ENCODE measurements around the gene TNFRSF1B. TPM values are rescaled to one million over a fixed set of nuclear protein-coding genes. Genes with fewer than 3 reads are reported as not detected.
A peak's percentile ranks its signal among the peaks of the same experiment; 100 is the strongest.

TNFRSF1B gene
- polyA plus RNA-seq, 2 donors, result 1.8 to 3.4 TPM

DNA sequence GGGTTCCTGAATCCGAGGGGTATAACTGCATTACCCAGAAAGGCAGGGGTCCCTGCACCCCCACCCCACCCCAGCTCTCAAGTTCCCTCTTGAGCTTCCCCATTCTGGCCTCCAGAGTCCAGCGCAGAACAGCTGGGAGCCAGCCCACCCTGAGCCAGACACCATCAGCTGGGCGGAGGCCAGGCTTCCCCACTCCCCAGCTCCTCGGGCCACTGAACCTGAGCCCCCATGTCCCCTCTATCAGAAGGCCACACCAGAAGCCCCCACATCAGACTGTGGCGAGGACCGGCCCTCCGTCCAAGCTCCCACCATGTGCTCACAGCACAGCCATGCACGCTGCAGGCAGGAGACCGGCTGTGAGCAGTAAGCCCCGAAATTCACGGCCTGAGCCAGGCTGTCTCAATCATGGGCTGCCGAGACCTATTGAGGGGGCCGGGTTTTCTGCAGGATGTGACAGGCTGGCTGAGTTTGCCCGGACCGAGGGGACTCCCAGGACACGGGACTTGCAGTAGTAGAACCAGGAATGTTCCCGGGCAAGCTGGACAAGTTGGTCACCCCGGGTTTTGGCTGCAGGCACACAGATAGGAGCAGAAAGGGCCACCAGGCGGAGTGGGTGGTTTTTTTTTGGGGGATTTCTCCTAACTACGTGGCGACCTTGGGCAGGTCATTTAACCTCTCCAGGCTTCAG lies 25.5 kb upstream of the TNFRSF1B start:
- H3K9me3 ChIP-seq (ENCODE audit: control insufficient read depth in 2 of 2, insufficient read depth in 1 of 2, low read depth in 1 of 2, low read length in 1 of 2), result no peaks in the 10 kb centered on the region
- H3K27ac ChIP-seq (ENCODE audit: low read depth in 2 of 2, low read length in 1 of 2), result no peak overlapping the region
- H3K36me3 ChIP-seq (ENCODE audit: control insufficient read depth in 2 of 2, insufficient read depth in 2 of 2, low read length in 1 of 2), result no peaks in the 10 kb centered on the region
- 72 to 80% methylated on average over 21 of the region's 21 CpGs for WGBS, 2 donors
- H3K27me3 ChIP-seq (ENCODE audit: control insufficient read depth in 1 of 2, insufficient read depth in 2 of 2, low read length in 2 of 2), result no peaks in the 10 kb centered on the region
- peaks cover 0 to 11% of the 10 kb centered on the region in 2 donors for H3K4me1 ChIP-seq (ENCODE audit: control insufficient read depth in 2 of 2, insufficient read depth in 2 of 2, low read length in 1 of 2)
- no peak overlapping the region for H3K4me3 ChIP-seq (ENCODE audit: low read depth in 1 of 2, low read length in 2 of 2)

DNA sequence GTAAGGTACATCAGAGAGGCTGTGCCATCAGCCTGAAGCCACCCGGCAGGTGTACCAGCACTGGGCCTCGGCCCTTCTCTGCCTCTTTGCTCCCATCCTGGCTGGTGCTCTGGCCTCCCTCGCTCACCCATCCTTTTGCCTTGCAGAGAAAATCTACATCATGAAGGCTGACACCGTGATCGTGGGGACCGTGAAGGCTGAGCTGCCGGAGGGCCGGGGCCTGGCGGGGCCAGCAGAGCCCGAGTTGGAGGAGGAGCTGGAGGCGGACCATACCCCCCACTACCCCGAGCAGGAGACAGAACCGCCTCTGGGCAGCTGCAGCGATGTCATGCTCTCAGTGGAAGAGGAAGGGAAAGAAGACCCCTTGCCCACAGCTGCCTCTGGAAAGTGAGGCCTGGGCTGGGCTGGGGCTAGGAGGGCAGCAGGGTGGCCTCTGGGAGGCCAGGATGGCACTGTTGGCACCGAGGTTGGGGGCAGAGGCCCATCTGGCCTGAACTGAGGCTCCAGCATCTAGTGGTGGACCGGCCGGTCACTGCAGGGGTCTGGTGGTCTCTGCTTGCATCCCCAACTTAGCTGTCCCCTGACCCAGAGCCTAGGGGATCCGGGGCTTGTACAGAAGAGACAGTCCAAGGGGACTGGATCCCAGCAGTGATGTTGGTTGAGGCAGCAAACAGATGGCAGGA lies 24.5 kb upstream of the TNFRSF1B start:
- no peak overlapping the region for H3K27ac ChIP-seq (ENCODE audit: low read depth in 2 of 2, low read length in 1 of 2)
- peaks cover 0 to 11% of the 10 kb centered on the region in 2 donors for H3K4me1 ChIP-seq (ENCODE audit: control insufficient read depth in 2 of 2, insufficient read depth in 2 of 2, low read length in 1 of 2)
- 91 to 93% methylated on average over 18 of the region's 18 CpGs for WGBS, 2 donors
- H3K9me3 ChIP-seq (ENCODE audit: control insufficient read depth in 2 of 2, insufficient read depth in 1 of 2, low read depth in 1 of 2, low read length in 1 of 2), result no peaks in the 10 kb centered on the region
- no peaks in the 10 kb centered on the region for H3K36me3 ChIP-seq (ENCODE audit: control insufficient read depth in 2 of 2, insufficient read depth in 2 of 2, low read length in 1 of 2)
- H3K27me3 ChIP-seq (ENCODE audit: control insufficient read depth in 1 of 2, insufficient read depth in 2 of 2, low read length in 2 of 2), result no peaks in the 10 kb centered on the region
- H3K4me3 ChIP-seq (ENCODE audit: low read depth in 1 of 2, low read length in 2 of 2), result no peak overlapping the region

DNA sequence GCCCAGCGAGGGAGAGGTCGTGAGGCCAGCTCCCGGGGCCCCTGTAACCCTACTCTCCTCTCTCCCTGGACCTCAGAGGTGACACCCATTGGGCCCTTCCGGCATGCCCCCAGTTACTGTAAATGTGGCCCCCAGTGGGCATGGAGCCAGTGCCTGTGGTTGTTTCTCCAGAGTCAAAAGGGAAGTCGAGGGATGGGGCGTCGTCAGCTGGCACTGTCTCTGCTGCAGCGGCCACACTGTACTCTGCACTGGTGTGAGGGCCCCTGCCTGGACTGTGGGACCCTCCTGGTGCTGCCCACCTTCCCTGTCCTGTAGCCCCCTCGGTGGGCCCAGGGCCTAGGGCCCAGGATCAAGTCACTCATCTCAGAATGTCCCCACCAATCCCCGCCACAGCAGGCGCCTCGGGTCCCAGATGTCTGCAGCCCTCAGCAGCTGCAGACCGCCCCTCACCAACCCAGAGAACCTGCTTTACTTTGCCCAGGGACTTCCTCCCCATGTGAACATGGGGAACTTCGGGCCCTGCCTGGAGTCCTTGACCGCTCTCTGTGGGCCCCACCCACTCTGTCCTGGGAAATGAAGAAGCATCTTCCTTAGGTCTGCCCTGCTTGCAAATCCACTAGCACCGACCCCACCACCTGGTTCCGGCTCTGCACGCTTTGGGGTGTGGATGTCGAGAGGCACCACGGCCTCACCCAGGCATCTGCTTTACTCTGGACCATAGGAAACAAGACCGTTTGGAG lies 23.7 kb upstream of the TNFRSF1B start:
- no peaks in the 10 kb centered on the region for H3K27me3 ChIP-seq (ENCODE audit: control insufficient read depth in 1 of 2, insufficient read depth in 2 of 2, low read length in 2 of 2)
- WGBS, 2 donors, result 81 to 82% methylated on average over 20 to 21 of the region's 21 CpGs
- H3K27ac ChIP-seq (ENCODE audit: low read depth in 2 of 2, low read length in 1 of 2), result peak overlapping the region; percentile 34 to 60
- H3K36me3 ChIP-seq (ENCODE audit: control insufficient read depth in 2 of 2, insufficient read depth in 2 of 2, low read length in 1 of 2), result no peaks in the 10 kb centered on the region
- H3K9me3 ChIP-seq (ENCODE audit: control insufficient read depth in 2 of 2, insufficient read depth in 1 of 2, low read depth in 1 of 2, low read length in 1 of 2), result no peaks in the 10 kb centered on the region
- peaks cover 0 to 11% of the 10 kb centered on the region in 2 donors for H3K4me1 ChIP-seq (ENCODE audit: control insufficient read depth in 2 of 2, insufficient read depth in 2 of 2, low read length in 1 of 2)
- no peak overlapping the region for H3K4me3 ChIP-seq (ENCODE audit: low read depth in 1 of 2, low read length in 2 of 2)

DNA sequence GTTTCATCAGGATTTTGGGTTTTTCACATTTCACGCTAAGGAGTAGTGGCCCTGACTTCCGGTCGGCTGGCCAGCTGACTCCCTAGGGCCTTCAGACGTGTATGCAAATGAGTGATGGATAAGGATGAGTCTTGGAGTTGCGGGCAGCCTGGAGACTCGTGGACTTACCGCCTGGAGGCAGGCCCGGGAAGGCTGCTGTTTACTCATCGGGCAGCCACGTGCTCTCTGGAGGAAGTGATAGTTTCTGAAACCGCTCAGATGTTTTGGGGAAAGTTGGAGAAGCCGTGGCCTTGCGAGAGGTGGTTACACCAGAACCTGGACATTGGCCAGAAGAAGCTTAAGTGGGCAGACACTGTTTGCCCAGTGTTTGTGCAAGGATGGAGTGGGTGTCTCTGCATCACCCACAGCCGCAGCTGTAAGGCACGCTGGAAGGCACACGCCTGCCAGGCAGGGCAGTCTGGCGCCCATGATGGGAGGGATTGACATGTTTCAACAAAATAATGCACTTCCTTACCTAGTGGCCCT lies 23.1 kb upstream of the TNFRSF1B start:
- Histone ChIP-seq H3K27me3 (ENCODE audit: control insufficient read depth in 1 of 2, insufficient read depth in 2 of 2, low read length in 2 of 2) (no peaks in the 10 kb centered on the region), H3K4me3 (ENCODE audit: low read depth in 1 of 2, low read length in 2 of 2) (no peak overlapping the region), H3K36me3 (ENCODE audit: control insufficient read depth in 2 of 2, insufficient read depth in 2 of 2, low read length in 1 of 2) (no peaks in the 10 kb centered on the region), H3K9me3 (ENCODE audit: control insufficient read depth in 2 of 2, insufficient read depth in 1 of 2, low read depth in 1 of 2, low read length in 1 of 2) (no peaks in the 10 kb centered on the region), H3K4me1 (ENCODE audit: control insufficient read depth in 2 of 2, insufficient read depth in 2 of 2, low read length in 1 of 2) (peaks cover 0 to 11% of the 10 kb centered on the region in 2 donors), H3K27ac (ENCODE audit: low read depth in 2 of 2, low read length in 1 of 2) (peak overlapping the region; percentile 44 to 60)
- WGBS, 2 donors, result 17 to 23% methylated on average over 17 of the region's 17 CpGs

DNA sequence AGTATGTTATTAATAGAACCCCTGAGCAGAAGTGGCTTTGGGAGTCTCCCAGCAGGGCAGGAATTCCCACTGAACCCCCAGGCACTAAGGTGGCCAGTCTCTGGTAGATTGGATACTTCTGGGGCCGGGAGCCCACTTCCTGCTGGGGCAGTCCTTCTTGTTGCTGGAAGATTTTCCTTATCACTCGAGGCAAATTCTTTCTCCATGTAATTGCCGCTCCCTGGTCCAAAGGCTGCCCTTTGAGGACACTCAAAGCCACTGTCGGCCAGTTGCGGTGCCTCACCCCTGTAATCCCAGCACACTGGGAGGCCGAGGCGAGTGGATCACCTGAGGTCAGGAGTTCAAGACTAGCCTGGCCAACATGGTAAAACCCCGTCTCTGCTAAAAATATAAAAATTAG lies 22.6 kb upstream of the TNFRSF1B start:
- H3K36me3 ChIP-seq (ENCODE audit: control insufficient read depth in 2 of 2, insufficient read depth in 2 of 2, low read length in 1 of 2), result no peaks in the 10 kb centered on the region
- no peaks in the 10 kb centered on the region for H3K9me3 ChIP-seq (ENCODE audit: control insufficient read depth in 2 of 2, insufficient read depth in 1 of 2, low read depth in 1 of 2, low read length in 1 of 2)
- no peak overlapping the region for H3K27ac ChIP-seq (ENCODE audit: low read depth in 2 of 2, low read length in 1 of 2)
- 74 to 78% methylated on average over 8 of the region's 8 CpGs for WGBS, 2 donors
- H3K4me1 ChIP-seq (ENCODE audit: control insufficient read depth in 2 of 2, insufficient read depth in 2 of 2, low read length in 1 of 2), result peaks cover 2 to 13% of the 10 kb centered on the region in 2 donors
- no peak overlapping the region for H3K4me3 ChIP-seq (ENCODE audit: low read depth in 1 of 2, low read length in 2 of 2)
- H3K27me3 ChIP-seq (ENCODE audit: control insufficient read depth in 1 of 2, insufficient read depth in 2 of 2, low read length in 2 of 2), result no peaks in the 10 kb centered on the region

DNA sequence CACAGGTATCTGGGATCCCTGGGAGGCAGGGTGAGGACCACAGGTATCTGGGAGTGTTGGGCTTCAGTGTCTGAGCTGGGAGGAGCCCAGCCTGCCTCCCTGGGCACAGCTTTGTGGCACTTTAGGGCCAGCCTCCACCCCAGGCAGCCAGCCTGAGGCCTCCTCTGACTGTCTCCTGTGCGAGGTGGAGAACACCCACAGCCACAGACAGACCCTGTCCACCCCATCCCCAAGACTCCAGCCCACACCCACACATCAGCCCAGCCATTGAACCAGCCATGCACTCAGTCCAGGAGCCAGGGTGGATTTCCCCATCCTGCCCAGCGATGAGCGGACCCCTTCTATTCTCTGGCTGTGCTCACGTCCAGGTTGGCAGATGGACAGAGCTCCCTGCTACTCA lies 21.8 kb upstream of the TNFRSF1B start:
- 95 to 98% methylated on average over 4 of the region's 4 CpGs for WGBS, 2 donors
- Histone ChIP-seq H3K4me3 (ENCODE audit: low read depth in 1 of 2, low read length in 2 of 2) (no peak overlapping the region), H3K4me1 (ENCODE audit: control insufficient read depth in 2 of 2, insufficient read depth in 2 of 2, low read length in 1 of 2) (peaks cover 2 to 13% of the 10 kb centered on the region in 2 donors), H3K27me3 (ENCODE audit: control insufficient read depth in 1 of 2, insufficient read depth in 2 of 2, low read length in 2 of 2) (no peaks in the 10 kb centered on the region), H3K9me3 (ENCODE audit: control insufficient read depth in 2 of 2, insufficient read depth in 1 of 2, low read depth in 1 of 2, low read length in 1 of 2) (peaks cover 0 to 4% of the 10 kb centered on the region in 2 donors), H3K27ac (ENCODE audit: low read depth in 2 of 2, low read length in 1 of 2) (no peak overlapping the region), H3K36me3 (ENCODE audit: control insufficient read depth in 2 of 2, insufficient read depth in 2 of 2, low read length in 1 of 2) (no peaks in the 10 kb centered on the region)

DNA sequence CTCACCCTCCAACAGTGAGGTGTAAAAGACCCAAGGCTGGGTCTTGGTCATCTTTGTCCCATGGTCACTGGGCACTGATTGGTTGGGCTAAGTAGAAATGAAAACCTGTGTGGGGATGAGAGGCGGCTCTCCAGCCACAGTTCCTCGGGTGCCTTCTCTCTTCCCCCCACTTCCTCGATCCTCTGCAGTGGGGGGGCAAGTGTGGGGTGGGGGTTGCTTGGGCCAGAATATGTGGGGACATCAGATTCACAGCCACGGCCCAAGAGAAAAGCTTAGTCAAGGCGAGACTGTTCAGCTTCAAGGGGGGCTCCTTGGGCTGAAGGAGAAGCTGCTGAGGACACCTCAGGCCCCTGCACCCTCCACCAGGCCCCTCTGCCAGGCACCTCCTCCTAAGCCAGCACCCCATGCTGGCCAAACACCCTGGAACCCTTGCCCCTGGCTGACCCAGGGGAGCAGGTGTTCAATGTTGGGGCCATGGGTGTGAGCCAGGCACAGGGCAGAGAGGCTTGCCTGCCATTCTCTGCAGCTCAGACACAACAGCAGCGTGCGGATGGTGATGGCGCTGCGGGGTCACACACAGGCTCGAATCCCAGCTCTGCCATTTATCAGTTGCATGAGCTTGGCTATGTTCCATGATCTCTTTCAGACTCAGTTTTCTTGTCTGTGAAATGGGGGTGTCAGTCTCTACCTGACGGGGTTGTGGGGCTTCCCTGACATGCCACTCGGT lies 21.0 kb upstream of the TNFRSF1B start:
- Histone ChIP-seq H3K36me3 (ENCODE audit: control insufficient read depth in 2 of 2, insufficient read depth in 2 of 2, low read length in 1 of 2) (no peaks in the 10 kb centered on the region), H3K27me3 (ENCODE audit: control insufficient read depth in 1 of 2, insufficient read depth in 2 of 2, low read length in 2 of 2) (no peaks in the 10 kb centered on the region), H3K4me3 (ENCODE audit: low read depth in 1 of 2, low read length in 2 of 2) (no peak overlapping the region), H3K9me3 (ENCODE audit: control insufficient read depth in 2 of 2, insufficient read depth in 1 of 2, low read depth in 1 of 2, low read length in 1 of 2) (peaks cover 0 to 4% of the 10 kb centered on the region in 2 donors), H3K27ac (ENCODE audit: low read depth in 2 of 2, low read length in 1 of 2) (no peak overlapping the region), H3K4me1 (ENCODE audit: control insufficient read depth in 2 of 2, insufficient read depth in 2 of 2, low read length in 1 of 2) (peaks cover 2 to 13% of the 10 kb centered on the region in 2 donors)
- WGBS, 2 donors, result 88 to 92% methylated on average over 12 of the region's 12 CpGs

DNA sequence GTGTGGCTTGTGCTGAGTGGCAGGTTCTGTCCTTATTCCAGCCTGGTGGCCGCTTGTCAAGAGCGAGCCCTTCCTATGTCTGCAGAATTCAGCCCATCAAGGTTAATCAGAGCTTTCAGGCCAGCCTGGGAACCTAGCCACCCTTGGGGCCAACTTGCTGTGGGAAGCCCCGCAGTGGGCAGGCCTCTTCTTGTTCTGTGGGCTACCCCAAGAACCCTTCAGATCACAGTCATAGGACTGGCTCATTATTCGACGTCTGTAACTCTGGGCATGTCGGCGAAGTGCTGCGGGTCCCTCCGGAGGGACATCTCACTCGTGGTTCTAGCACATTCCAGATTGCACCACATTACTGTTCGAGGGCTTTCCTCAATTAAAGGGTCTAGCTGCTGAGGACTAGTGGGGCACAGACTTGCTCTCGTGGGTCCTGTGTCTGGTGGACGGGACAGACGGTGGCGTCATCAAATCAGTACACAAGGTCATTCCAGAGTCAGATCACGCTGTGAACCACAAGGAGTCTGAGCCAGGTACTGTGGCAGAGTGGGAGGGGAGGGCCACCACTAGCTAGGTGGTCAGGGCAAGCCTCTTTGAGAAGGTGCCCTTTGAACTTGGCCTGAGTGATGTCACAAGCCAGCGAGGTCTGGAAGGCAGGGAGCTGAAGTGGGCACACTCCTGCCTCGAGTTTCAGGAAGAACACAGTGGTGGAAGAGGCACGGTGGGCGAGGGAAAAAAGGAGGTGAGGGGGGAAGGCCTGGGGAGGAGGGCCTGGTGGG lies 20.3 kb upstream of the TNFRSF1B start:
- 76 to 78% methylated on average over 20 of the region's 20 CpGs for WGBS, 2 donors
- H3K4me1 ChIP-seq (ENCODE audit: control insufficient read depth in 2 of 2, insufficient read depth in 2 of 2, low read length in 1 of 2), result peaks cover 2 to 13% of the 10 kb centered on the region in 2 donors
- H3K27ac ChIP-seq (ENCODE audit: low read depth in 2 of 2, low read length in 1 of 2), result peak overlapping the region; percentile 25 to 38
- H3K9me3 ChIP-seq (ENCODE audit: control insufficient read depth in 2 of 2, insufficient read depth in 1 of 2, low read depth in 1 of 2, low read length in 1 of 2), result peaks cover 0 to 4% of the 10 kb centered on the region in 2 donors
- H3K27me3 ChIP-seq (ENCODE audit: control insufficient read depth in 1 of 2, insufficient read depth in 2 of 2, low read length in 2 of 2), result no peaks in the 10 kb centered on the region
- no peak overlapping the region for H3K4me3 ChIP-seq (ENCODE audit: low read depth in 1 of 2, low read length in 2 of 2)
- H3K36me3 ChIP-seq (ENCODE audit: control insufficient read depth in 2 of 2, insufficient read depth in 2 of 2, low read length in 1 of 2), result no peaks in the 10 kb centered on the region
